Activated CD4-positive, alpha-beta memory T cell treated with anti-CD3 and anti-CD28 coated beads, Interleukin-2, amount 10 ng/mL, durations not matched to agents 7 days and 5 days (primary cell): ENCODE data around the gene MRGPRE. TPM values are rescaled to one million over a fixed set of nuclear protein-coding genes. Genes with fewer than 3 reads are reported as not detected.

Source experiments
- CTCF ChIA-PET: fragments of 350-600 bp; sonication (Branson Sonifier 250); formaldehyde crosslinking; loops from one replicate; lab custom pipeline; 2021; ENCODE audit warnings: antibody characterized with exemption, inconsistent platforms; lab: Charles Lee
- POLR2A ChIA-PET: fragments of 350-600 bp; sonication (Branson Sonifier 250); formaldehyde crosslinking; loops from one replicate; lab custom pipeline; 2021; ENCODE audit warnings: antibody characterized with exemption; lab: Charles Lee
- DNase-seq: peaks from one replicate; pipeline ENCODE4 v3.0.0-alpha.2; 2020
- H3K27ac Mint-ChIP-seq: one replicate; pipeline ENCODE4 v1.8.0; 2021; ENCODE audit warnings: mild to moderate bottlenecking, mixed read lengths
- H3K27me3 Mint-ChIP-seq: one replicate; pipeline ENCODE4 v1.8.0; 2021; ENCODE audit warnings: mixed read lengths
- H3K36me3 Mint-ChIP-seq: one replicate; pipeline ENCODE4 v1.8.0; 2021; ENCODE audit warnings: low read depth, mixed read lengths
- H3K4me1 Mint-ChIP-seq: one replicate; pipeline ENCODE4 v1.8.0; 2021; ENCODE audit warnings: mixed read lengths
- H3K4me3 Mint-ChIP-seq: one replicate; pipeline ENCODE4 v1.8.0; 2021; ENCODE audit warnings: mild to moderate bottlenecking, mixed read lengths
- H3K9me3 Mint-ChIP-seq: one replicate; pipeline ENCODE4 v1.8.0; 2021; ENCODE audit warnings: mixed read lengths
- total RNA-seq, 2 experiments: library from RNA; stranded (reverse); gene quantifications; one replicate each; pipeline ENCODE4 v1.2.3, GENCODE V29; 2021

MRGPRE gene
- total RNA-seq, 2 experiments from 2014 or later: not detected

- no peak for DNase-seq
- H3K27ac Mint-ChIP-seq: no peak overlapping the region
- H3K27me3 Mint-ChIP-seq: peaks cover 5% of the 10 kb centered on the region
- ChIA-PET CTCF (no interaction called here), POLR2A (no interaction called here)
- no peaks in the 10 kb centered on the region for H3K36me3 Mint-ChIP-seq
- no peak overlapping the region for H3K4me3 Mint-ChIP-seq
- no peaks in the 10 kb centered on the region for H3K4me1 Mint-ChIP-seq
- H3K9me3 Mint-ChIP-seq: no peaks in the 10 kb centered on the region
Measured at GRCh38 chr11:3234846-3235245, 2.6 kb upstream of the MRGPRE start.

GRCh38 chr11:3232956-3233355 lies 739 bp upstream of the MRGPRE start:
- CTCF ChIA-PET: no interaction called here
- H3K27ac Mint-ChIP-seq: no peak overlapping the region
- POLR2A ChIA-PET: no interaction called here
- no peaks in the 10 kb centered on the region for H3K4me1 Mint-ChIP-seq
- no peak overlapping the region for H3K4me3 Mint-ChIP-seq
- no peaks in the 10 kb centered on the region for H3K9me3 Mint-ChIP-seq
- no peak for DNase-seq
- peaks cover 3% of the 10 kb centered on the region for H3K27me3 Mint-ChIP-seq
- no peaks in the 10 kb centered on the region for H3K36me3 Mint-ChIP-seq

GRCh38 chr11:3231550-3231850 lies 717 bp downstream of the MRGPRE start:
- H3K9me3 Mint-ChIP-seq: no peaks in the 10 kb centered on the region
- DNase-seq: no peak
- H3K27ac Mint-ChIP-seq: no peak overlapping the region
- CTCF ChIA-PET: no interaction called here
- no peak overlapping the region for H3K4me3 Mint-ChIP-seq
- no peaks in the 10 kb centered on the region for H3K36me3 Mint-ChIP-seq
- POLR2A ChIA-PET: no interaction called here
- H3K4me1 Mint-ChIP-seq: no peaks in the 10 kb centered on the region
- H3K27me3 Mint-ChIP-seq: no peaks in the 10 kb centered on the region

- Mint-ChIP-seq H3K9me3 (no peaks in the 10 kb centered on the region), H3K27me3 (no peaks in the 10 kb centered on the region), H3K4me3 (no peak overlapping the region), H3K4me1 (no peaks in the 10 kb centered on the region), H3K27ac (no peak overlapping the region), H3K36me3 (no peaks in the 10 kb centered on the region)
- DNase-seq: no peak
- CTCF ChIA-PET: no interaction called here
- POLR2A ChIA-PET: no interaction called here
Measured at GRCh38 chr11:3230636-3231549, 1.3 kb downstream of the MRGPRE start.

GRCh38 chr11:3229673-3230630 lies 2.3 kb downstream of the MRGPRE start:
- ChIA-PET POLR2A (no interaction called here), CTCF (no interaction called here)
- H3K9me3 Mint-ChIP-seq: no peaks in the 10 kb centered on the region
- H3K27me3 Mint-ChIP-seq: no peaks in the 10 kb centered on the region
- DNase-seq: no peak
- no peaks in the 10 kb centered on the region for H3K36me3 Mint-ChIP-seq
- no peak overlapping the region for H3K27ac Mint-ChIP-seq
- H3K4me1 Mint-ChIP-seq: no peaks in the 10 kb centered on the region
- H3K4me3 Mint-ChIP-seq: no peak overlapping the region

GRCh38 chr11:3228445-3228829 lies 3.8 kb downstream of the MRGPRE start:
- Mint-ChIP-seq H3K4me3 (no peak overlapping the region), H3K27me3 (no peaks in the 10 kb centered on the region), H3K27ac (no peak overlapping the region), H3K9me3 (no peaks in the 10 kb centered on the region), H3K4me1 (no peaks in the 10 kb centered on the region), H3K36me3 (no peaks in the 10 kb centered on the region)
- CTCF ChIA-PET: no interaction called here
- DNase-seq: no peak
- POLR2A ChIA-PET: no interaction called here

GRCh38 chr11:3227568-3228444 lies 4.4 kb downstream of the MRGPRE start:
- no peaks in the 10 kb centered on the region for H3K9me3 Mint-ChIP-seq
- ChIA-PET POLR2A (no interaction called here), CTCF (no interaction called here)
- no peak overlapping the region for H3K4me3 Mint-ChIP-seq
- DNase-seq: no peak
- no peaks in the 10 kb centered on the region for H3K36me3 Mint-ChIP-seq
- H3K27me3 Mint-ChIP-seq: peaks cover 2% of the 10 kb centered on the region
- H3K27ac Mint-ChIP-seq: no peak overlapping the region
- H3K4me1 Mint-ChIP-seq: peaks cover under 1% of the 10 kb centered on the region

- H3K9me3 Mint-ChIP-seq: no peaks in the 10 kb centered on the region
- POLR2A ChIA-PET: no interaction called here
- DNase-seq: no peak
- peaks cover 2% of the 10 kb centered on the region for H3K4me1 Mint-ChIP-seq
- H3K36me3 Mint-ChIP-seq: no peaks in the 10 kb centered on the region
- H3K27ac Mint-ChIP-seq: no peak overlapping the region
- H3K4me3 Mint-ChIP-seq: no peak overlapping the region
- peaks cover 2% of the 10 kb centered on the region for H3K27me3 Mint-ChIP-seq
- CTCF ChIA-PET: no interaction called here
Measured at GRCh38 chr11:3226846-3227567, 5.2 kb downstream of the MRGPRE start.

- Mint-ChIP-seq H3K9me3 (no peaks in the 10 kb centered on the region), H3K36me3 (no peaks in the 10 kb centered on the region), H3K27ac (no peak overlapping the region), H3K27me3 (peaks cover 2% of the 10 kb centered on the region), H3K4me3 (no peak overlapping the region), H3K4me1 (peaks cover 2% of the 10 kb centered on the region)
- ChIA-PET CTCF (no interaction called here), POLR2A (no interaction called here)
- DNase-seq: no peak
Measured at GRCh38 chr11:3225826-3226750, 6.1 kb downstream of the MRGPRE start.

- Mint-ChIP-seq H3K27ac (no peak overlapping the region), H3K27me3 (peaks cover 2% of the 10 kb centered on the region), H3K4me3 (no peak overlapping the region), H3K9me3 (no peaks in the 10 kb centered on the region), H3K36me3 (no peaks in the 10 kb centered on the region), H3K4me1 (peaks cover 2% of the 10 kb centered on the region)
- no peak for DNase-seq
- ChIA-PET POLR2A (no interaction called here), CTCF (no interaction called here)
Measured at GRCh38 chr11:3225159-3225758, 7.0 kb downstream of the MRGPRE start.

GRCh38 chr11:3224401-3225057 lies 7.7 kb downstream of the MRGPRE start:
- Mint-ChIP-seq H3K9me3 (no peaks in the 10 kb centered on the region), H3K36me3 (no peaks in the 10 kb centered on the region), H3K4me3 (no peak overlapping the region), H3K27me3 (peaks cover 2% of the 10 kb centered on the region), H3K27ac (no peak overlapping the region), H3K4me1 (peaks cover 2% of the 10 kb centered on the region)
- no peak for DNase-seq
- ChIA-PET CTCF (interaction anchor here (0.7 to 1.5 kb wide), 2 partner anchors 15 to 133 kb away, joined by 3 read pairs; no protein-coding TSS in a partner anchor), POLR2A (no interaction called here)
